ENCODE data around the gene PCSK6. TPM values are rescaled to one million over a fixed set of nuclear protein-coding genes. Genes with fewer than 3 reads are reported as not detected.

PCSK6 gene
- total and polyA plus RNA-seq, 7 donors: 2.9 to 10.3 (median 6.4) TPM

DNA sequence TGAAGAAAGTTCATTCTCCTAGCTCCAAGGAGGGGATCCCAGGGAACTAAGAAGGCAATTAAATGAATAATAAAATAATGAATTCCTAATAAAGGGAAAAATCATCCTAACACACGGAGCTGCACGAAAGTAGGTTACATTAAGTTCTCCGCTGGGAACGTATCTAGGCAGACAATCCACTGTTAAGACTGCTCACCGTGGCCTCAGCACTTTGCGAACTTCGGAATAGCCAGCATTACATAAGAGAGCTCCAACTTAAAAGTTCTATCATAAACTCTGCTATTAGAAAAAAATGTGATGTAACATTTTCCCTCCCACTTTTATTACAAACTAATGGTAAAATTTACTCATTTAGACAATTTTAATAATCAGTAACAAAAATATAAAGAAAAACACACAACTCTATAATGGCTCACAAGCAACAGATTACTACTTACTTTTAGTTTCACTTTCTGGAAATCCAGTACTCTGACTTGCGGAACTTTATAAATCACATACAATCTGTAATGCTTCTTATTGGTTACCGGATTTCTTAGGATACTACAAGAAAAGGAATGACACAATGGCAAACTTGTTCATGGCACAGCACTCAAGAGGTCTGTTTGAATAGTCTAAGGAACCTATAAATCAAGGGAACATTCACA is 202.9 kb downstream of the PCSK6 start:
- Histone ChIP-seq H3K9me3 (no peaks in the 10 kb centered on the region), H3K4me3 (no peak overlapping the region), H3K27ac (no peak overlapping the region), H3K36me3 (peaks cover 14 to 82% (median 42%) of the 10 kb centered on the region in 4 donors), H3K27me3 (no peaks in the 10 kb centered on the region), H3K4me1 (peaks cover 0 to 2% (median under 1%) of the 10 kb centered on the region in 4 donors)
- intact Hi-C loops (cut with DNase I): no loop called here
- no peak for TF ChIP-seq POLR2A (IDR thresholded peaks at IDR 0.05)
- TF ChIP-seq EP300 (IDR thresholded peaks at IDR 0.05): no peak
- TF ChIP-seq, protein P1, sequence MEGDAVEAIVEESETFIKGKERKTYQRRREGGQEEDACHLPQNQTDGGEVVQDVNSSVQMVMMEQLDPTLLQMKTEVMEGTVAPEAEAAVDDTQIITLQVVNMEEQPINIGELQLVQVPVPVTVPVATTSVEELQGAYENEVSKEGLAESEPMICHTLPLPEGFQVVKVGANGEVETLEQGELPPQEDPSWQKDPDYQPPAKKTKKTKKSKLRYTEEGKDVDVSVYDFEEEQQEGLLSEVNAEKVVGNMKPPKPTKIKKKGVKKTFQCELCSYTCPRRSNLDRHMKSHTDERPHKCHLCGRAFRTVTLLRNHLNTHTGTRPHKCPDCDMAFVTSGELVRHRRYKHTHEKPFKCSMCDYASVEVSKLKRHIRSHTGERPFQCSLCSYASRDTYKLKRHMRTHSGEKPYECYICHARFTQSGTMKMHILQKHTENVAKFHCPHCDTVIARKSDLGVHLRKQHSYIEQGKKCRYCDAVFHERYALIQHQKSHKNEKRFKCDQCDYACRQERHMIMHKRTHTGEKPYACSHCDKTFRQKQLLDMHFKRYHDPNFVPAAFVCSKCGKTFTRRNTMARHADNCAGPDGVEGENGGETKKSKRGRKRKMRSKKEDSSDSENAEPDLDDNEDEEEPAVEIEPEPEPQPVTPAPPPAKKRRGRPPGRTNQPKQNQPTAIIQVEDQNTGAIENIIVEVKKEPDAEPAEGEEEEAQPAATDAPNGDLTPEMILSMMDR (IDR thresholded peaks at IDR 0.05): no peak
- no peak for TF ChIP-seq POLR2AphosphoS5 (IDR thresholded peaks at IDR 0.05)
- 88 to 89% methylated on average over 9 of the region's 9 CpGs for WGBS, 2 donors
- no peak for DNase-seq

- H3K4me3 ChIP-seq: no peak overlapping the region
- intact Hi-C loops (cut with DNase I): no loop called here
- H3K27me3 ChIP-seq: no peaks in the 10 kb centered on the region
- TF ChIP-seq POLR2A (IDR thresholded peaks at IDR 0.05): no peak
- no peak for TF ChIP-seq POLR2AphosphoS5 (IDR thresholded peaks at IDR 0.05)
- TF ChIP-seq, protein P1 (IDR thresholded peaks at IDR 0.05): no peak
- TF ChIP-seq EP300 (IDR thresholded peaks at IDR 0.05): no peak
- 85 to 90% methylated on average over 6 of the region's 6 CpGs for WGBS, 2 donors
- DNase-seq: no peak
- H3K9me3 ChIP-seq: no peaks in the 10 kb centered on the region
- peaks cover 14 to 92% (median 49%) of the 10 kb centered on the region in 4 donors for H3K36me3 ChIP-seq
- H3K4me1 ChIP-seq: no peaks in the 10 kb centered on the region
- no peak overlapping the region for H3K27ac ChIP-seq
Observed at GRCh38 chr15:101283931-101284330, 205.6 kb downstream of the PCSK6 start.

GRCh38 chr15:101280007-101280406 is 209.5 kb downstream of the PCSK6 start:
- no peak for DNase-seq
- no peak overlapping the region for H3K4me3 ChIP-seq
- H3K27me3 ChIP-seq: no peaks in the 10 kb centered on the region
- peaks cover 0 to 22% (median 21%) of the 10 kb centered on the region in 4 donors for H3K4me1 ChIP-seq
- no peak overlapping the region for H3K27ac ChIP-seq
- peaks cover 4 to 67% (median 32%) of the 10 kb centered on the region in 4 donors for H3K36me3 ChIP-seq
- WGBS, 2 donors: 34 to 82% methylated on average over 2 of the region's 2 CpGs
- no peak for TF ChIP-seq POLR2A (IDR thresholded peaks at IDR 0.05)
- no peaks in the 10 kb centered on the region for H3K9me3 ChIP-seq
- intact Hi-C loops (cut with DNase I): no loop called here

DNA sequence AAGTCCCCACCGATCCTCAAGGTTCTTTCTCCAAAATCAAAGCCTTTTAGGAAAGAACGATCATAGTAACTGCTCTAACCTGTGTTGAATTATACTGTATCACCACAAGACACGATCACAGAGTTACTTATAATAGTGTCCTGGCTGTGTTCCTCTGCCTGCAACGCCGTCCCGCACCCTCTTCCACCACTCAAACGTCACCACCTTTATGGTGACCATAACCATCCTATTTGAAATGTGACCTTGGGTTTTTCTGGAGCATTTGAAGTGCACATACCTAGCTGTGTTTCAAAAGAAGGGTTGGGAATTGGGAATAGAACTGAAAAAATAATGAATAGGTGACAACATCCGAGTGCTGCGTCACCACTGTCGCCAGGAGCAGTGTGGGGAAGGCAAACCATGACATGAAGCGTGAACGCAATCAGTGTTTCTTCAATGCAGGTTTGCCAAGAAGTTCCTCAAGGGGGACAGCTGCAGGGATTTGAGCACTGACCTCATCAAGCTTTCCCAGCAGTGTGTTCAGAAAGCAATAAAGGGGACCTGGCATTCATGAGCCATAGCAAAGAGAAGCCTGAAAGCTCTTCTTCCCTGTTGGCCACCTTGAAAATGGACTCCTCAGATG is 211.5 kb downstream of the PCSK6 start:
- H3K9me3 ChIP-seq: no peaks in the 10 kb centered on the region
- peaks cover 0 to 22% (median 21%) of the 10 kb centered on the region in 4 donors for H3K4me1 ChIP-seq
- H3K4me3 ChIP-seq: peak overlapping the region; percentile 27 to 95 (median 88)
- 34 to 73% methylated on average over 12 of the region's 12 CpGs for WGBS, 2 donors
- no peaks in the 10 kb centered on the region for H3K27me3 ChIP-seq
- H3K27ac ChIP-seq: peak overlapping the region; percentile 88 to 97 (median 92)
- DNase-seq: no peak
- intact Hi-C loops (cut with DNase I): loop anchor here (2.0 kb wide), 1 partner anchor 17 kb away; the partner anchor contains the start of gene SNRPA1
- TF ChIP-seq EP300 (IDR thresholded peaks at IDR 0.05): no peak
- TF ChIP-seq, protein P1 (IDR thresholded peaks at IDR 0.05): no peak
- TF ChIP-seq POLR2AphosphoS5 (IDR thresholded peaks at IDR 0.05): no peak
- TF ChIP-seq POLR2A (IDR thresholded peaks at IDR 0.05): no peak
- H3K36me3 ChIP-seq: peaks cover 12 to 67% (median 33%) of the 10 kb centered on the region in 4 donors

DNA sequence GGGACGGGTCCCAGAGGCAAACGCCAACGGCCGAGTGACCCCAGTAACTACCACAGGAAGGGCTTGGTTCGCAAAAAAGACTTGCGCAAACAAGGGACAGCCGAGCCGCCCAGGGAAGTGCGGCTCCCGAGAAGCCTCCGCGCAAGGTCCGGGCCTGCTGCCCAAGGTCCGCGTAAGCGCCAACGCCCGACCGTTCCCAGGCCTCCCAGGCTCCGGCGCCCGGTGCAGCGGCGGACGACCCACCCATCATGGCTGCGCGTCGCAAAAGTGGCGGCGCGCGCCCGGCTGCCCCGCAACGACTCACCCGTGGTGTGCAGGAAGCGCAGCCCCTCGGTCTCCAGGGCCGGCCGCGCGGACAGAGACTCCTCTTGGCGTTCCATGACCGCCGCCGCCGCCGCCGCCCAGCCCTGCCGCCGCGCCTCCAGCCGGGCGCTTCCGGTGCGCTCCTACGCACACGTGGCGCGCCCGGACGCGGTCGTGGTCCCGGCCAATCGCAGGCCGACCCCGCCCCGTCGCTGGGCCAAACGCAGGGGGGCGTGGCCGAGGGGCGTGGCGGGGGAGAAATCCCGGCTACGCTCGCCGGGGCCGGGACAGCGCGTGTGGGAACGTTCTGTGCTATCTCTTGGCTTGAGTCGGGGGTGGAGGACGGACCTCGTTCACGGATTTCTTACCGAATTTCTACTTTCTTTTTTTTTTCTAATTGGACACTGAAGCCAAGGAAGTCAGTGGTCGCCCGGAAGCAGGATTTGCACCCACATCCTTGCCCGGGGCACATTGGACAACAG is 212.3 kb downstream of the PCSK6 start, which contains the start of gene SELENOS:
Gene SELENOS, minus strand, starts transcription at position 448 of the 785 bp plus-strand sequence. Its CDS starts 68 bp downstream, at position 380.
- intact Hi-C loops (cut with DNase I): loop anchor here (2.0 kb wide), 1 partner anchor 18 kb away; the partner anchor contains the start of gene SNRPA1
- Histone ChIP-seq H3K4me3 (peak within 1 kb of the TSS; percentile 86 to 95 (median 88)), H3K4me1 (peaks cover 0 to 22% (median 21%) of the 10 kb centered on the region in 4 donors), H3K27ac (peak within 1 kb of the TSS; percentile 88 to 97 (median 92)), H3K27me3 (no peaks in the 10 kb centered on the region), H3K9me3 (no peaks in the 10 kb centered on the region), H3K36me3 (peaks cover 18 to 67% (median 36%) of the 10 kb centered on the region in 4 donors)
- peak; percentile 96 for DNase-seq
- TF ChIP-seq POLR2A (IDR thresholded peaks at IDR 0.05): peak; percentile 41 to 46
- peak; percentile 76 to 92 (median 84) for TF ChIP-seq POLR2AphosphoS5 (IDR thresholded peaks at IDR 0.05)
- TF ChIP-seq, protein P1 (IDR thresholded peaks at IDR 0.05): no peak
- TF ChIP-seq EP300 (IDR thresholded peaks at IDR 0.05): peak in 1 of 4 donors; percentile 73
- WGBS, 2 donors: 0% methylated on average over 91 of the region's 91 CpGs

All from sigmoid colon (tissue), 7 donors.